WI38 (cell line): ENCODE measurements around the gene NDUFB5.
A peak's percentile ranks its signal among the peaks of the same experiment; 100 is the strongest.

Experiments
- H3K4me3 ChIP-seq: 2 replicates; pipeline ENCODE4 v1.5.1; 2011; ENCODE audit warnings: low read depth, mild to moderate bottlenecking, control low read depth, low read length
- TF ChIP-seq, protein P1 (sequence below): IDR thresholded peaks from 2 replicates; pipeline ENCODE4 v1.5.1; 2012; ENCODE audit warnings: low read depth, mild to moderate bottlenecking, control low read depth, low read length

The NDUFB5 gene

DNA sequence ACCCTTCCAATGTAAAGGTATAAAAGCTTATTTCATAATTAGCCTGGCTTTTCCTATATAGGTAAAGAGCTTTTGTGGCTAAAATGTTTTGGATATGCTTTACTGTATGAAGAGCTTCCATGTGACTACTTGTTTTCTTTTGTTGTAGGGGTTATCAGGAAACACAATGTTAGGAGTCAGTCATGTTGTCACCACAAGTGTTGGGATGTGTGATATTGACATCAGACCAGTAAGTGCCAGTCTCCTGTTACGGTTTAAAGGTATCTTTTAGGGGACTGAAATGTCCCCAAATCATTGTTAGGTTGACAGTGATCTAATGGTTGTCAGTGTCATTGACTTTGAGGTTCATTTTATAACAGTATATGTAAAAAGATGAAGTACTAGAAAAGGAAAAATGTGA, 23.6 kb upstream of the NDUFB5 start:
- TF ChIP-seq, protein P1, sequence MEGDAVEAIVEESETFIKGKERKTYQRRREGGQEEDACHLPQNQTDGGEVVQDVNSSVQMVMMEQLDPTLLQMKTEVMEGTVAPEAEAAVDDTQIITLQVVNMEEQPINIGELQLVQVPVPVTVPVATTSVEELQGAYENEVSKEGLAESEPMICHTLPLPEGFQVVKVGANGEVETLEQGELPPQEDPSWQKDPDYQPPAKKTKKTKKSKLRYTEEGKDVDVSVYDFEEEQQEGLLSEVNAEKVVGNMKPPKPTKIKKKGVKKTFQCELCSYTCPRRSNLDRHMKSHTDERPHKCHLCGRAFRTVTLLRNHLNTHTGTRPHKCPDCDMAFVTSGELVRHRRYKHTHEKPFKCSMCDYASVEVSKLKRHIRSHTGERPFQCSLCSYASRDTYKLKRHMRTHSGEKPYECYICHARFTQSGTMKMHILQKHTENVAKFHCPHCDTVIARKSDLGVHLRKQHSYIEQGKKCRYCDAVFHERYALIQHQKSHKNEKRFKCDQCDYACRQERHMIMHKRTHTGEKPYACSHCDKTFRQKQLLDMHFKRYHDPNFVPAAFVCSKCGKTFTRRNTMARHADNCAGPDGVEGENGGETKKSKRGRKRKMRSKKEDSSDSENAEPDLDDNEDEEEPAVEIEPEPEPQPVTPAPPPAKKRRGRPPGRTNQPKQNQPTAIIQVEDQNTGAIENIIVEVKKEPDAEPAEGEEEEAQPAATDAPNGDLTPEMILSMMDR, result no peak

DNA sequence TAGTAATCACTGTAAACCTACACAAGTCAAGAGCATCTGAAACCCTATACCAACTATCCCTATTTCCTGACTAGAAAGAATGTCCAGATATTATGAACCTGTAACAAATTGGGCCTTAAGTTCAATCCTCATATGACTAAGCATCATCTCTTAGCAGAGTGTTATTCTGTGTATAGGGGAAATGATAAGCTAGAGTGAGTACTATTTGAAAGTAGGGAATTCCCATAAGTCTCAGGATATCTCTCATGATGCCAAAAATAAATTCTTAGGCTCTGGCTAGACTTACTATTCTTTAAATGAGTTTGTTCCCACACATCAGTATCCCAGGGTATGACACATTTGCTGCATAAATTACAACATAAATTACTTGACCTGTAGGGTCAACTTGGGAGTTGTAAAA, 15.5 kb upstream of the NDUFB5 start:
- TF ChIP-seq, protein P1, result no peak
- H3K4me3 ChIP-seq, result no peak overlapping the region

More for the DNA sequence above, 23.6 kb upstream of the NDUFB5 start:
- no peak overlapping the region for H3K4me3 ChIP-seq

DNA sequence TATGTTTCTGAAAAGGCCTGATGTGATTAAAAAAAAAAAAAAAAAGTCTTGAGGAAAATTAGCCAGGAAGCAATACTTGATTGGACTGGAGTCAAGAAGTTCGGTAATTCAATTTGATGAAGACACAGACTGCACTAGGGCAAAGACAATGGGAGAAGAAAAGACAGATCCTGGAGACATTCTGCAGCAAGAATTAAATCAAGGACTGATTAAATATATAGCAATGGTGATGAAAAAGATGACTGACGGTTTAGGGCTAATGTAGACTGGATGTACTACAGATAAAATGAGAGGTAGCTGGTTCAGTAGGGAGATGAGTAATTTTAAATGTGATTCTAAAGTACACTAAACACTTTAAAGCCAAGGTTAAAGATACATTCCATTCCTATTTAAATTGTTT, 13.9 kb upstream of the NDUFB5 start:
- TF ChIP-seq, protein P1, result no peak
- no peak overlapping the region for H3K4me3 ChIP-seq

DNA sequence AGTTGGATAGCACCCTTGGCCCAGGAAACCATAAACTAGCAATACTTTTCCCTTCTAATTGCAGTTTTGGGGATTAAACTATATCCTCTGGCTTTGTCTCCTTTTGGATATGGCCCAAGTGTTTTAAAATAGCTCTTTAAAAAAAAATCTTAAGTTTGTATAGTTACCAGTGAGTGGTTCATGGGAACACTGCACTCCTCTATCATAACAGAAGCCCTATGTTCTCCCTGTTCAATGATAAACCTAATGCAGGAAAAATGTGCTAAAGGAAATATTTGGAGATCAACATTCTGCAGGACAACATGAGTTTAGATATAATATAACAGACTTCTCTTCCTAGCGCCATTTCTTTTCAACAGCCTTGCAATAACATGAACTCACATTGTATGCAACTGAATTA, 13.3 kb upstream of the NDUFB5 start:
- TF ChIP-seq, protein P1, result no peak
- no peak overlapping the region for H3K4me3 ChIP-seq

DNA sequence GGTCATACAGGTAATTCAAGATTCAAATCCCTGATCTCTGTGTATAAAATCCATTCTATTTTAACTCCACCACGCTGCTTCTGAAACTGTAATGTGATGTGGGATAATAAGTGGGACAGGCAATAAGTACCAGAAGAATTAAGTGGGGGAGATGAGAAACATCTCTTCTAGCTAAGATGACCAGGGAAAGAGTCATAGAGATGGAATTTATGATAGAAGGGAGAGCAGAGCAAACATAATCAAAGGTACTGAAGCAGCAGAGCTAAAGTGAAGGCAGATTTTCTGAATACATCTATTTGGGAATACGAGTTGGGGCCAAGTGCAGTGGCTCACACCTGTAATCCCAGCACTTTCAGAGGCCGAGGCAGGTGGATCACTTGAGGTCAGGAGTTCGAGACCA, 5.1 kb upstream of the NDUFB5 start:
- H3K4me3 ChIP-seq, result no peak overlapping the region
- TF ChIP-seq, protein P1, result no peak

DNA sequence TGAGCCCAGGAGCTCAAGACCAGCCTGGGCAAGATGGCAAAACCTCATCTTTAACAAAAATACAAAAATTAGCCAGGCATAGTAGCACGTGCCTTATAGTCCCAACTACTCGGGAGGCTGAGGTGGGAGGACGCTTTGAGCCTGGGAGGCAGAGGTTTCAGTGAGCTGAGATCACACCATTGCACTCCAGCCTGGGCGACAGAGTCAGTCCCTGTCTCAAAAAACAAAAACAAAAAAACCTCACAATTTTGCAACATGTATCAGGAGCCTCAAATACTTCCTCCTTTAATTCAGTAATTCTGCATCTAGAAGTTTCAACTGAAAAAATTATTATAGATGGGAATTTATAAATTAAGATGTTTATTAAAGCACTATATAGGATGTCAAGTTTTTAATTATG, 1.3 kb upstream of the NDUFB5 start:
- TF ChIP-seq, protein P1, result no peak
- peak overlapping the region; percentile 98 for H3K4me3 ChIP-seq

DNA sequence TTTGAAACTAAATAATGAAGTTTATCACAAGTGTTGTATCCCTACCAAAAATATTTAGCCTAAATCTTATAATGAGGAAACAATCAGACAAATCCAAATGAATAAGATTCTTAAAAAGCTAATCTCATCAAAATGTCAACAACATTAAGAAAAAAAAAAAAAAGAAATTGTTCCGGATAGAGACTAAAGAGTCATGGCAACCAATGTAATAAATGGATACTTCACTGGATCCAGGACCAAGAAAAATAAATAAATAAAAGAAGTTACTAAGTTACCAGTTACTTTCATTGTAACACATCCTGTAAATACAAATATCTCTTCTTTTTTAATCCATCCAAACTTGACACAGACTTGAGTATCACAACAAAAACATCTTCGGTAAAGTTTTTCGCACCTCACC, 763 bp upstream of the NDUFB5 start:
- TF ChIP-seq, protein P1, result no peak
- peak overlapping the region; percentile 98 for H3K4me3 ChIP-seq
